ENCODE measurements around the gene G0S2.
A peak's percentile ranks its signal among the peaks of the same experiment; 100 is the strongest.

Gene G0S2, protein sequence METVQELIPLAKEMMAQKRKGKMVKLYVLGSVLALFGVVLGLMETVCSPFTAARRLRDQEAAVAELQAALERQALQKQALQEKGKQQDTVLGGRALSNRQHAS

DNA sequence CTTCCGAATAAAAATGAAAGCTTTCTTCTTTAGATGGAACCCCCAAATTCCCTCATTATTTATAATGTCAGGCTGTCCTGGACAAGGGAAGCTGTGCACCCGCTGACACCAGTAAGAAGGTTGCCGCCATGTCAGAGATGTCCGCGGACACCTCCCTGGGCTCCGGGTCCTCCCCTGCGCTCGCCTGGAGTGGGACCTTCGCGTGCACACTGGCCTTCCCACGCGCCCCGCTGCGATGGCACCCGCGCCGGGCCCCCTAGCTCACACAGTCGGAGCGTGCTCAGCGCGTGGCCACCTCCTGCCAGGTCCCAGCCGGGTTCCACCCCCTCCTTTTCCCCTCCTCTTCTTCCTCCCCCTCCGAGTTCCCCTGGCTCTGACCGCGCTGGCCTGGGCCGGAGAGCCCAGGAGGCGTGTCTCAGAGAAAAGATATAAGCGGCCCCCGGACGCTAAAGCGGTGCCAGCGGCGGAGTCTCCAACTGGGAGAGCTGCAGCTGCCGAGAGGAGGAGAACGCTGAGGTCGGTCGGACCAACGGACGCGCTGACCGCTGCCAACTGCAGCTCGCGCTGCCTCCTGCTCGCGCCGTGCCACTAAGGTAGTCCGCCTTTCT lies at the start of gene G0S2:
G0S2 (plus strand) TSS at position 456 of the 608 bp plus-strand sequence. CDS start 273 bp downstream, outside the sequence.
- DNase-seq = no peak

DNA sequence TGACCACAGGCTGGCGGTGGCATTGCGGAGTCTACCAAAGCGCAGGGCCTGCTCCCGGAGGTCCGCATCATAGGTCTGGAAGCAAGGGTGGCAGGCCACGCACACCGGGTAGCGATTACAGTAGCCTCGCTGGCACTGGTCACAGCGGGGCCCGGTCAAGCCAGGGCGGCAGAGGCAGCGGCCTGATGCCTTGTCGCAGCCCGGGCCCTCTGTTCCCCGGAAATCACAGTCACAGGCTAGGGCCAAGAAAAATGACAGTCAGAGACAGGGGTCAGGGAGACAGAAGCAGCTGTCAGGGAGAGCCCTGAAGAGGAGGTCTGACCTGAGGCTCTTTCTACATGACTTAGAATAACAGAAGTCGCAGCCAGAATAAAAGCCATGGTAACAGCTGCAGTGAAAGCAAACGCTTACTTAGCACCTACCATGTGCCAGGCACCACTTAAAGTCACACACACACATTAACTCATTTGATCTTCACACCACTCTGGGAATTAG lies 49.4 kb upstream of the G0S2 start:
- DNase-seq = peak; percentile 21

DNA sequence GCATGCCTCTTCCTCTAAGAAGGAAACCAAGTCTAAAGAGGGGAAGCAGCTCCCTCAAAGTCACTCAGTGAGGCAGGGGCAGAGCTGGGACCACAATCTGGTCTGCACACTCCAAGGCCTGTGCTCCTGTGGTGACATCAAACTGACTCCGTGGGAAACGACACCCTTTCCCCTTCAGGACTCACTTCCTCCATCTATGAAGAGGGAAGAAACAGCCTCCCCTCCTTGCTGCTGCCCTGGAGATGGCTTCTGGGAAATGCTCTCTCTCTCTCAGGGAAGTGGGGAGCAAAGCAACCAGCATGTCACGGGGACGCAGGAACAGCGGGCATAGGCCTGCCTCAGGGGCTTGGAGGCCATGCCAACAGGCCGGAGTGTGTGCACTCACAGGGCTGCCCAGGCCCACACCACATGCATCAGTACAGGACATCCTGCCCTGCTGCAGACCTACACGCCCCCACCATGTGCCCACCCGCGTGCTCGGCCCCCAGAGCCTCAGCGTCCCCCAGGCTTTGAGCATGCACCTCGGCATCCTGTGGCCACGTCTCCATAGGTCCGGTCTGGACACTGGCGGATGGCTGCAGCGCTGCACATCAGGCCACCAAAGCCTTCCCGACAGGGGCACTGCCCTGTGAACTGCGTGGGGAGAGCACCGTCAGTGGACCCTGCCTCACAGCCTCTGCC lies 48.7 kb upstream of the G0S2 start:
- DNase-seq = no peak

DNA sequence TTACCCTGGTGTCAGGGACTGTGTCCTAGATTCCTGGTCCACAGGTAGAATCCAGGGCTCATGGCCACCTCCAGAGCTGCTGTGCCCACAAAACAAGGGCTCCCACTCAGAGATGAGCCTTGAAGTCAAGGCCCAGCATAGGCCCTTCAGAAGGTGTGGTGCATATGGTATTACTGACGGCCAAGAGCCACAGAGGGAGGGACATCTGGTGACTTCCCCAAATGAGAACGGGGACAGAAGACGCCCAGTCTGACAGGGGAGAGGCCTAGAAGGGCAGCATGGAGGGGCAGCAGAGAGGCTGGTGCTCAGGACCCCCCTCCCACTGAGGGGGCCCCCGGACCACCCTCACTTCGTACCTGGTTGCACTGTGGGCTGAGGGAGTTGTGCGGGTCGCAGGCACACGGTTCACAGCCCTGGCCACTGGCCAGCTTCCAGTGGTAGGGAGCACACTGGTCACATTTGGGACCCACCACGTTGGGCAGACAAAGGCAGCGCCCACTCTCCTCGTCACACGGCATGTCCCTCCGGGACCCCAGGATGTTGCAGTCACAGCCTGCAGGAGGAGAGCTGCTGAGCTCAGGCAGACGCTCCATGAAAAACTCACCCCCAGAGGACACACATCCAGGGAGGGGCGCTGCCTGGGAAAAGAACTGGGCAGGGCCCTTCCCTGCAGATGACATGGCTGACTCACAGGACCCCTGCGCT lies 48.0 kb upstream of the G0S2 start:
- DNase-seq = peak; percentile 8

DNA sequence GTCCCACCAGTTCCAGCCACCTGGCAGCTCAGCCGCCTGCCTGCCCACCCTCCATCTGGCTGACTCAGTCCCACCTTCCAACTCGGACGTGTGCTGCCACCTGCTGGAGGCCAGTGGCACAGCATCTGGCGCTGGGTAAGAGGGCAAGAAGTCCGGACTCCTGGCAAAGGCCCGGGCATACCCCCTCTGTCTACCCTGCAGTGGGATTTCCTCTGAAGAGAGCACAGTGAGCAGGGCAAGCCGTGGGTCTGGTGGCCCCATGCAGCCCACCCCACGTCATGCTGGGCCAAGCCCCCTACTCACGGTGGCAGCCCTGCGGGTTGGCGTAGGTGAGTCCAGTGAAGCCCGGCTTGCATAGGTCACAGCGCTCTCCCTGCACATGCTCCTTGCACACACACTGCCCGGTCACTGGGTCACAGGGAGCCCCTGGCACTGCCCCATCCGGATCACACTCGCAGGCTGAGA lies 47.4 kb upstream of the G0S2 start:
- peak; percentile 72 for DNase-seq

DNA sequence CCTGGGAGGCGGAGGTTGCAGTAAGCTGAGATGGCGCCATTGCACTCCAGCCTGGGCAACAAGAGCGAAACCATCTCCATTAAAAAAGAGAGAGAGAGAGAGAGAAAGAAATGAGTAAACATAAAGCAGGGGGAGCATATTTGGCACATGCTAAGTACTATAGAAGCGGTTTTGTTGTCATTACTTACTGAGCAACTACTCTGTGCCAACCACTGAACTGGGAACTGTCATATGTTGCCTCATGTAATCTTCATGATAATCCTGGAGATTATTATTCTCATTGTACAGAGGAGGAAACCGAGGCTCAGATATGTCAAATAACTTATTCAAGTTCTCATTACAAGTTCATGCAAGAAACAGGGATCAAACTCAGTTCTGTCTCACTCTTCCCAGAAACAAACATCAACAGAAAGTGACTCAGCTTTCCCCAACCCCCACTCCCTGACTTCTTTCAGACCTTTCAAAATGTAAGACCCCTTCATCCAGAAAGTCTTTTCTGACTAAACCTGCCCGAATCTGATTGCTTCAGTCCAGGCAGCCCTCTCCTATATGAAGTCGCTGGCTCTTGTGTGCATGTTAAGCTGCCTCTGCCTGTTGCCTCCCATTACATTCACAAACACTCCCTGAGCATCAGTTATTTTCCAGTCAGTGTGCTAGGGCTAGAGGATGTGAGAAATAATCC lies 46.5 kb upstream of the G0S2 start:
- no peak for DNase-seq

DNA sequence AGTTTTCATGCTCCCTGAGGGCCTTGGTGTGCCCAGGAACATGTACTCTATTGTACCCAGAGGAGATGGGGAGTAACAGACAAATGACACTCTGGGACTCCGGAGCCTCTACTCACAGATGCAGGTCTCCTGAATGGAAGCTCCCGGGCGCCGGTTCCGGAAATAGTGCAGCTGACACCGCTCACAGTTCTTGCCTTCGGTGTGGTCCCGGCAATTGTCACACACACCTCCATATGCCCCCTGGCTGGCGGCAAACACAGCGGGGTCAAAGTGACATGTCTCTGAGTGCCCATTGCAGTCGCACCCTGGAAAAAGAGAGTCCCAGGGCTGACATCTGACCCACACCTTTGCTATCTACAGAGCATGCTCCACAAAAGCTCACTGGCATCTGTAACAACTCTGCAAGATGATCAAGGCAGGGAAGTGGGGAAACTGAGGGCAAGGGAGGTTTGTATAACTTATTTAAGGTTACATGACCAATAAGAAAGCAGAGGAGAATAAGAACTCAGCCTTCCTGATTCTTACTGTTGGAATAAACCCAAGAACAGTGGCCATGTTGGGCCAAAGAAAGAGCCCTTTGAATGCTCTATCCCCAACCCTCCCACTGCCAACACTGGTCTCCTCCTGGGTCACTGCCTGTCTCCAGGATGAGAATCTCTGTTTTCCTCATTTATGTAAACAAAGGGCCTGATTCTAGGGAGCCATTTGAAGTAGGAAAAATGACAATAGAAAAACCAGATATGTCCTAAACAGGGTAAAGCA lies 45.4 kb upstream of the G0S2 start:
- DNase-seq = no peak

DNA sequence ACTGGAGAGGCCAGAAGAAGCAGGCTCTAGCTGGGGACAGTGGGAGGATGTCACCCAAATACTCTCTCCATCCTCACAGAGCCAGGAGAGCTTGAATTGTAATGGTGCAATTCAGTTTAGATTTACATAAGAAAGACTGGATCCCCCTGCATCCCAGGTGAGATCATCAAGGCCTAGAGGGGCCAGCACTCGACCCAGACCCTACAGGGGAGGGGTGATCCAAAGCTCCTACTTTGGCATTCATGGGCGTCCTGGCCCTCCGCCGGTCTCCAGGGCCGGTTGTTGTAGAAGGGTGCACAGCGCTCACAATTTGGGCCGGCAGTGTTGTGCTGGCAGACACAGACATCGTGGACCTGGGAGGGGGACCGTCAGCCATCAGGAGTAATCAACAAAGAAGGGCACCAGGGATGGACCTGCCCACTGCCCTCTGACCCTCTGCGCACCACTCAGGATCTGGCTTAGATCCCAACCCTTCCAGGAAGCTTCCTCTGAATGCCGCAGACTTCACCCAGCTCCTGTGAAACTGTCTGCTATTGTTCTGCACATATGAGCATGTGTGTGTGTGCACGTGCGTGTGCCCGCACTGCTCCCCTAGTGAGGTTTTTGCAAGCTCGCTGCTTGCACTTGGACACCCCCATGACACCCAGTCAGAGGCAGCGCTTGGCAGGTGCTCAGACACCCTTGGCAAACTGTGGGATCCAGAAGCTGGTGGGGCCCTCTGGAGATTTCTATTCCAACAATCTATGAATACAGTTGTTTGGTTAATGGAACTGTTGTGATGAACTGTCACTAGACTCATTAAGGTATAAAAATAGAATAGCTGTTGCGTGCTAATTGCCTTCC lies 44.6 kb upstream of the G0S2 start:
- no peak for DNase-seq

DNA sequence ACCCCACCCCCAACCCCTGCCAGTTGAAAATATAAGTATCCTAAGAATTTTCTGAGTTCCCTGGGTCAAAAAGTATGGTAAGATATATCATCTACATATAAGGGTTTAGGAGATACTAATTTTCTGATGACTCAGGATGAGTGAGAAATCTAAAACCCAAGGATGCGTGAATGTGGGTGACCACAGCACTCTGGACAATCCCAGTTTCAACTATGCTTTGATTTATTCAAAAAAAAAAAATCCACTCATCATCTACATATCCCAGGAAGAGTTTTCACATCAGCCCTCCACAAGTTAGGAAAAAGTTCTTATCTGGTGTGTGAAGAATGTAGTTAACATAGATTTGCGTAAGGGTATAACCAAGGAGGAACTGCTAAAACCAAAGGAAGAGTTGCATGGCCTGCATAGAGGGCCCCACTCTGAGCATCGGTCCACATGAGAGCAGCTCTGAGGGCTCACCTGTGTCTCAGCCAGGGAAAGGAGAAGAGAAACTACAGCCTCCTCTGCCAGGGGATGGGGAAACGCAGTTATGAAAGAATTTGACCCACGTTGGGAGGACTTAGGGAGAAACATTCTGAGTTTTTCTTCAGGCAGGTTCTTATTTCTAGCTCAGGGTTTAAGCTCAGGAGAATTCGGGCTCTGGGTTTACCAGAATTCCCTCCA lies 41.7 kb upstream of the G0S2 start:
- DNase-seq = no peak

DNA sequence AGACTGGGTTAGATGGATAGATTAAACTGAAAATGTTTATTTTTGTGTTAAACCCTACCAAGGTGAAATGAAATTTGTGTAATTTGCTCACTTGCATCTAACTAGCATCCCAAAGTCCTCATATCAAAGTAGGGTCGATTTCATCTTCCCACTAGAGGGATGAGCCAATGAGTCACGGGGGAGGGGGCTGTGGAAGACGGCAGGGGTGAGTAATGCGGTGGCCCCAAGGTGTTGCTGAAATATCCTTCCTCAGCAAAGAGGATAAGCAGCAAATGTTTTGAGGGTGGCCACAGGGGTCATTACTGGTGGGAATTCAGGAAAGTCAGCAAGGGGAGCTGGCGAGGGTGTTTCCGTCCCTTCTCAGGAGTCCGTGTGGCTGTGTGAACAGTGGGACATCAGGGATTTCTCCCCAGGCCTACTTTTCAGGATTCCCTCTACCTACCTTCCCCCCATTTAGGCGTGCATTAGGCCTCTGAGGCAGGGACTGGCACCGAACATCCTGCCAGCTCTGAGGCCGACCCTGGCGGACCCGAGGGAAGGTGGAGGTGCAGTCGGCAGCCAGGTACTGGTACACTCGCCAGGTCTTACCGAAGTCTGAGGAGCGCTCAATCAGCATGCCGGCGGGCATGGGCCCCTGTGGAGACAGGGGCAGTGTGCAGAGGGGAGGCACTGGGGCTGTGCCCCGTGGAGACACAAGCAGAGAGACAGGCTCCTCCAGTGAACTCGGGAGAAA lies 41.0 kb upstream of the G0S2 start:
- no peak for DNase-seq

DNA sequence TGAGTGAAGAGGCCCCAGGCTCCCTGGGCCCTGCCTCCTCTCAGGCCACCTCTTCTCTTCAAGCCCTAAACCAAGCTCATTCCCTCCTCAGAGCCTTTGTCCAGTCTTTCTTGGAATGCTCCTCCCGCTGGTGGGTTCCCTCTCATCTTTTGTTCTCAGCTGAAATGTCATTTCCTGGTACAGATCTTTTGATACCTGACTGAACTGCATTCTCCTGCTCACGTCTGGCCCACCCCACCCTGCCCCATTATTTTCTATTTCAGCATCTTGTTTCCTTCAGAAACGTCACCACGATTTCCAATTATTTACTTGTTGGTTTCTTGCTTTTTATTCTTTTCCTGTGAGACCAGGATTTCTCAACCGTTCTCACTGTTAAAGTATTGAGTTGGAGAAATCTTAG lies 39.4 kb upstream of the G0S2 start:
- DNase-seq = no peak

DNA sequence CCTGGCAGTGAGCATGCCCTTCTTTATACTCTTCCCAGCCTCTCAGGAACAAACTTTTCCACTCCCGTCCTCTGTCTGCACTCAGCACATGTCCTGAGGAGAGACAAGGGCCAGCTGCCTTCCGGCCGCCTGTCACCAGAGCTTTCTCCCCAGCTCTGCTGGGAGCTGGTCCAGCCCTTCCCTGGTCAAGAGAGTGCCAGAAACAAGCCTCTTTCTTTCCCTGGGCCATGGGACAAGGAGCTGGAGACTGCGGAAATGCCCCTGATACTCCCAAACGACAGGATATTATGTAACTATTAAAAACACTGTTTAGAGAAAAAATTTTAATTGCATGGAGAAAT lies 33.4 kb upstream of the G0S2 start:
- no peak for DNase-seq

DNA sequence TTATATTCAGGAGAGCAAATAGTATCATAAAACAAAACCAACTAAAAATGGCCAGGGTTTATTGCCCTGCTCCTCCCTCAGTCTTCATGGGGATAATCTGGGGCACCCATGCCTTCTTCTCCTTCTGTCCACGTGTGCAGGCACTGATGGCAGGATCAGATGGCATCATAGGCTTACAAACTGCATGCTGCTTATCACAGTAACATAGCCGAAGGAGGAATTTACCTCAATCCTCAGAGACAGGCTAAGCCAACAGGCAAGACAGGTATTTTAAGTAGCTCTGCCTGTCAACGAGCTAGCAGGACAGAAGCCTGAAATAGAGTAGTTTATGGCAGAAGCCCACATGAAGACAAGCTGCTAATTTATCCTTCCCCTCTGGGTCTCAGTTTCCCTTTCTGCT lies 32.4 kb upstream of the G0S2 start:
- no peak for DNase-seq

DNA sequence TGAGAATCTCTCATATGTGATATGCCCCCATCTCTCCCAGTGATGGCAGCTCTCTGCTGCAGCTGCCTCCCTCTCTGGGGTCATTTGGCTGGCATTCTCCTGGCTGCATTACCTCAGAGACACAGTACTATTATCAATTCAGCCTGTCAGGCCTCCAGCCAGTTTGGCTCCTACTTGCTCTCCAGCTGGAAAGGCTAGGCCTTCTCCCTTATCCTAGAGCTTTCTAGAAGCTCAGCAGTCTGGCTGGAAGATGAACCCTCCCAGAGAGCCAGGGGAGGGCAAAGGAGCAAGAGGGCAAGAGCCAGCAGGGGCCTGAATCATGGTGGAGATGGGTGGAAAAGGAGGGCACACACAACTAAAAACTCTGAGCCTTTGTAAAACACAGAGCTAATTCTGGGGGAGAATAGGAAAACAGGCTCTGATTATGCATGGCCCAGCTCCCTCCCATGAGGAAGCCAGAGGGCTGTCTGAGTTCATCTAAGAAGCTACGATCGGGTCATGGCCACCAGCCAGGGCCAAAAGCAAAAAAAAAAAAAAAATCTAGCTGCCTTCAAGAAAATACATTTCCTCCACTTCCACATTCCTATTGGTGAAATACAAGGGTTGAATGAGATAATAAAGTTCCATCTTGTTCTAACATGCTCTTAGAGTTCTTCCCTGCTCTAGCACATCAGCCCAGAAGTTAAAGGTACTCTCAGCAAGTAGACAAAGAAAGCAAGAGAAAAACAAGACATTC lies 31.8 kb upstream of the G0S2 start:
- DNase-seq = no peak

DNA sequence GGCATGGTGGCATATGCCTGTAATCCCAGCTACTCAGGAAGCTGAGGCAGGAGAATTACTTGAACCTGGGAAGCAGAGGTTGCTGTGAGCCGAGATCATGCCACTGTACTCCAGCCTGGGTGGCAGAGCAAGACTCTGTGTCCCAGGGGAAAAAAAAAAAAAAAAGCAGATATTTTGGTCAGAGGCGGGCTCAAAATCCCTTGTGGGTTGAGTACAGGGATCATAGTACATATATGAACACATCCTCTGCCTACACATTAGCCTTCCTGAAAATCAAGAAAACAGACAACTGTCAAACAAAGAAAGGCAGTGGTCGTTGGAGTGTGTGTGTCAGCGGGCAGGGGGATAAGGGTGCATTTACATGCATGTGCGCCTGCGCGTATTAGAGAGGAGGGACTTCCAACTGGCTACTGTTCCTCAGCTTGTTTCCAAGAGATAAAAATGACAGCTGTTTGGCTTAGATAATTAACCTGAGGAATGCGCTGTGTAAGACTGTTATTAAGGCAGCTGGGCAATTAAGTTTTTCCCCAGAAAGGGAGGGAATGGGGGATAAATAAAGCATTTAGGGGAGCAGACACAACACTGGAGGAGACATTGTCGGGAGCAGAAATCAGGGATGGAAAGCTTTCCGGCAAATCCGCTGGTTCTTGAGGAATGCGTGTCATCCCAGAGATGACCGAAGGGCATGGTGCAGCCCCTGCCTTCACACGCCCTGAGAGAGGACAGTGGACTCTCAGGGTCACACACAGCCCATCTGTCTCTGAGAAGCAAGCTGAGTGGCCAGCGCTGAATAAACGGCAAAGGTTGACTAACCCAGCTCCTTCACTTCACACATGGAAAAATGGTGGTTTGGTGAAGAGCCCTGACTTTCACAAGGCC lies 29.4 kb upstream of the G0S2 start:
- DNase-seq = no peak

DNA sequence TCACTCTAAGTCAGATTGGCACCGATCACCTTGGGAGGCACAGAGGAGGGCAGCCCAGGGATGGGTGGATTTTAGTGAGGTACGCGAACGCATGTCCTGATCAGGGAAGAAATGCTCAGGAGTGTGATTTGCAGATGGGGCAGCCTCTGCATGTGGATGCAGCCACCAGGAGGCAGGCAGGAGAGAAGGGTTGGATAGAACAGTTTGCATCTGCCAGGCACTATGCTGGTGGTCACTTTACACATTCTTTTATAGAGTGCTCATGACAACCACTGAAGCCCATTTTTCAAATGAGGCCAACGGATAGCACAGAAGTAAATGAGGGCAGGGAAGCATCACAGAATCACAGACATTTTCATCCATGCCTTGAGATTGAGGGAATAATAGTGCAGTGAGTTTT lies 28.7 kb upstream of the G0S2 start:
- DNase-seq = no peak

DNA sequence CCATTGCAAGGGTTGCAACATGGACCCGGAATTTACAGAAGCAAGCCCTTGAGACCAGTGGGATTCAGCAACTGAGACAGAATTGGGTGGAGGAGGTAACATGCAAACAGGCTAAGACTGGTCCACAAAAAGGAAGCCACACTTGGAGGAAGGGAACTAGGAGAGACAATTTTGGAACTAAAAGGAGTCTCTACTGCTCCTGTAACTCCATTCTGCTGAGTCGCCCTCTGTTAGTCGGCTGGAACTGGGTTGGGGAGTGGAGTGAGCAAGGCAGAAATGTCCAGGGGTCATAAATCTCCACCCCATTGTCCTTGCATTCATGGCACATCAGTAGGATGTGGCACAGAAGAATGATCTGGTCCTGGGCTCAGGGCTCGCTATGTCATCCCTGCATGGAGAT lies 28.1 kb upstream of the G0S2 start:
- DNase-seq = no peak

DNA sequence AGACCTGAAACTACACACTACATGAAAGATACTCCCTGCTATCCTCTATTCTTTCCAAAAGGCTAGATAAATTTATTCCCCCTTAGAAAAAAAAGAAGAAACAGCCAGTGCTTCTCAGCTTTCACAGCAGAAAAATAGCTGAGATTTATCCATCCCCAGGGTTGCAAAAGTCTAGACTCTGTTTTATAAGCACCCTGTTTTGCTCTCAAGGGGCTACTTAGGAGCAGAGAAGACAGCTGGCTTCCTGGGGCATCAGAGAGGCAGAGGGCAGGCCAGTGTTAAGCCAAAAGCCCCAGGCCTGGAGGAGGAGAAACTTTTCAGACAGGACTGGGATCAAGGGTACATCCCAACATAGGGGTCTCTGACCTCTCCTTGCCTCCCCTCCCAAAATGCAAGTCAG lies 26.9 kb upstream of the G0S2 start:
- no peak for DNase-seq

Measured in NCI-H1694 treated with DMSO at 0.1 percent for 48 hours (cell line).